Right ventricle myocardium inferior (tissue), 1 donor: ENCODE data around the gene DTWD1. TPM values are rescaled to one million over a fixed set of nuclear protein-coding genes. Genes with fewer than 3 reads are reported as not detected.
"Not testable (repeated sequence)": the region's sequence is repeated elsewhere in the genome, so short reads cannot be mapped to it uniquely, and the experiment has no call there.

ENCODE experiments used
- ATAC-seq: fragments of 200-7000 bp; cut with Tn5 transposase; one replicate; pipeline ENCODE4 v1.9.1; 2020; ENCODE audit warnings: mild to moderate bottlenecking, moderate library complexity
- DNase-seq: peaks from one replicate; pipeline ENCODE4 v3.0.0; 2021; ENCODE audit errors: missing footprints
- intact Hi-C: fragments of 100-400 bp; cut with DNase I; formaldehyde crosslinking; loops from one replicate; pipeline ENCODE4 v1.11.0; 2022
- total RNA-seq: library from RNA; stranded (reverse); fragmentation: NEBNext Ultra II Directional; extraction: Animal tissue kit (Norgen Biotek cat#: 25700); gene quantifications from one replicate; pipeline ENCODE4 v1.2.1, GENCODE V29; 2021
- donor health status: DM: no; HTN: yes; CAD: no; lungs with severe emphysema.

DTWD1 gene
- total RNA-seq, 1 donor from 2014 or later = 22.1 TPM

GRCh38 chr15:49693498-49693897 is 72.7 kb downstream of the DTWD1 start:
- intact Hi-C loops = no loop called here
- ATAC-seq = no peak
- DNase-seq = no peak

DNA sequence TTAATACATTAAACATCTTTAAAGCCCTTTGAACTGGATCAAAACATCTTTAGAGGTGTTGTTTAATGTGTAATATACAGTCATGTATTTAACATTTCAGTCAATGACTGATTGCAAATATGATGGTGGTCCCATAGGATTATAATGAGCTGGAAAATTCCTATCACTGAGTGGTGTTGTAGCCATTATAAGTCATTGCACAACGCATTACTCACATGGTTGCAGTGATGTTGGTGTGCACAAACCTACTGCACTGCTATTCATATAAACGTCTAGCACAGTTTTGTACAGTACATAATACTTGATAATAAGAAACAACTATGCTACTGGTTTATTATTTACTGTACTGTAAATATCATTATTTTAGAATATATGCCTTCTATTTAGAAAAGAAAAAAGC is 75.6 kb downstream of the DTWD1 start:
- intact Hi-C loops = no loop called here
- ATAC-seq (no peak), DNase-seq (no peak)

- ATAC-seq (no peak), DNase-seq (no peak)
- intact Hi-C loops = no loop called here
Measured at GRCh38 chr15:49697121-49697520, 76.3 kb downstream of the DTWD1 start.

GRCh38 chr15:49702982-49703381 is 82.1 kb downstream of the DTWD1 start:
- intact Hi-C loops, ATAC-seq, DNase-seq: not testable (repeated sequence)

Other genes starting within 250 kb of the DTWD1 start
- 44.6 TPM for gene FGF7, start 197.8 kb upstream of the DTWD1 start, total RNA-seq
- 19.8 TPM for gene FAM227B, start 230 bp upstream of the DTWD1 start, total RNA-seq